HG03439 (cell line): ENCODE measurements around the gene FCAR.
"Not testable (repeated sequence)": the region's sequence is repeated elsewhere in the genome, so short reads cannot be mapped to it uniquely, and the experiment has no call there.

Experiments
- ATAC-seq: cut with Tn5 transposase; IDR thresholded peaks from one replicate; pipeline ENCODE4 v1.9.1; 2021; ENCODE audit warnings: mild to moderate bottlenecking, moderate library complexity; ENCODE audit not compliant: unreplicated experiment

Gene FCAR

GRCh38 chr19:54873990-54874389 is at the start of gene FCAR:
TSS of gene FCAR (plus strand) at chr19:54874235. CDS start at chr19:54874290, 55 bp downstream.
- no peak for ATAC-seq

GRCh38 chr19:54824416-54824815 is 49.6 kb upstream of the FCAR start:
- ATAC-seq, result not testable (repeated sequence)

- ATAC-seq, result not testable (repeated sequence)
Observed at GRCh38 chr19:54825326-54825725, 48.7 kb upstream of the FCAR start.

- not testable (repeated sequence) for ATAC-seq
Observed at GRCh38 chr19:54828064-54828463, 46.0 kb upstream of the FCAR start.

- ATAC-seq, result not testable (repeated sequence)
Observed at GRCh38 chr19:54832496-54832895, 41.5 kb upstream of the FCAR start, which contains the start of gene KIR2DS4. TSS of gene KIR2DS4 (plus strand) at chr19:54832676.

GRCh38 chr19:54835126-54835525 is 38.9 kb upstream of the FCAR start:
- not testable (repeated sequence) for ATAC-seq

- ATAC-seq, result not testable (repeated sequence)
Observed at GRCh38 chr19:54837522-54837921, 36.5 kb upstream of the FCAR start.

- not testable (repeated sequence) for ATAC-seq
Observed at GRCh38 chr19:54843171-54843570, 30.9 kb upstream of the FCAR start.

GRCh38 chr19:54850061-54850640 is 23.9 kb upstream of the FCAR start, which contains the start of gene KIR3DL2:
TSS of gene KIR3DL2 (plus strand) at chr19:54850443. CDS start at chr19:54850476, 33 bp downstream.
- ATAC-seq, result not testable (repeated sequence)

- ATAC-seq, result no peak
Observed at GRCh38 chr19:54850930-54851329, 23.1 kb upstream of the FCAR start.

GRCh38 chr19:54851353-54851752 is 22.7 kb upstream of the FCAR start:
- no peak for ATAC-seq

- not testable (repeated sequence) for ATAC-seq
Observed at GRCh38 chr19:54855241-54855640, 18.8 kb upstream of the FCAR start.

GRCh38 chr19:54858476-54858875 is 15.6 kb upstream of the FCAR start:
- not testable (repeated sequence) for ATAC-seq

- not testable (repeated sequence) for ATAC-seq
Observed at GRCh38 chr19:54859421-54859820, 14.6 kb upstream of the FCAR start.

- not testable (repeated sequence) for ATAC-seq
Observed at GRCh38 chr19:54863459-54863858, 10.6 kb upstream of the FCAR start.

GRCh38 chr19:54871696-54872095 is 2.3 kb upstream of the FCAR start:
- ATAC-seq, result no peak

GRCh38 chr19:54875506-54875905 is 1.5 kb downstream of the FCAR start:
- ATAC-seq, result no peak

GRCh38 chr19:54877471-54877870 is 3.4 kb downstream of the FCAR start:
- no peak for ATAC-seq

- ATAC-seq, result no peak
Observed at GRCh38 chr19:54881884-54882283, 7.8 kb downstream of the FCAR start.

GRCh38 chr19:54882758-54883157 is 8.7 kb downstream of the FCAR start:
- no peak for ATAC-seq

- ATAC-seq, result no peak
Observed at GRCh38 chr19:54883228-54883627, 9.2 kb downstream of the FCAR start.

GRCh38 chr19:54888239-54888638 is 14.2 kb downstream of the FCAR start:
- ATAC-seq, result no peak

GRCh38 chr19:54889566-54889965 is 15.5 kb downstream of the FCAR start:
- no peak for ATAC-seq
